H9 (cell line): ENCODE measurements around the gene EXOSC10. TPM values are rescaled to one million over a fixed set of nuclear protein-coding genes. Genes with fewer than 3 reads are reported as not detected.
A peak's percentile ranks its signal among the peaks of the same experiment; 100 is the strongest.

Source experiments
- DNase-seq: peaks from one replicate; pipeline ENCODE4 v3.0.0-alpha.2; 2017
- H2AFZ ChIP-seq: one replicate; pipeline ENCODE4 v1.6.1; 2013; ENCODE audit warnings: mild to moderate bottlenecking, low read length, control low read depth, moderate library complexity
- H2AK5ac ChIP-seq: 2 replicates; pipeline ENCODE4 v1.6.1; 2013; ENCODE audit warnings: low read length, control low read depth, mixed read lengths; ENCODE audit not compliant: insufficient read length
- H2BK120ac ChIP-seq: one replicate; pipeline ENCODE4 v1.6.1; 2013; ENCODE audit warnings: low read depth, mild to moderate bottlenecking, low read length, control low read depth, inconsistent platforms; ENCODE audit not compliant: poor library complexity, severe bottlenecking
- H2BK12ac ChIP-seq: 2 replicates; pipeline ENCODE4 v1.6.1; 2013; ENCODE audit warnings: low read length, control low read depth, mixed read lengths, low read depth; ENCODE audit not compliant: insufficient read length
- H2BK15ac ChIP-seq: 2 replicates; pipeline ENCODE4 v1.6.1; 2013; ENCODE audit warnings: low read depth, low read length, control low read depth
- H2BK20ac ChIP-seq: one replicate; pipeline ENCODE4 v1.6.1; 2013; ENCODE audit warnings: low read depth, mild to moderate bottlenecking, low read length, control low read depth, inconsistent platforms; ENCODE audit not compliant: poor library complexity, severe bottlenecking
- H2BK5ac ChIP-seq: 2 replicates; pipeline ENCODE4 v1.6.1; 2013; ENCODE audit warnings: low read length, control low read depth, mixed read lengths; ENCODE audit not compliant: insufficient read length
- H3K14ac ChIP-seq: 2 replicates; pipeline ENCODE4 v1.6.1; 2013; ENCODE audit warnings: low read length, control low read depth; ENCODE audit not compliant: insufficient read depth
- H3K18ac ChIP-seq: 2 replicates; pipeline ENCODE4 v1.6.1; 2013; ENCODE audit warnings: low read depth, mild to moderate bottlenecking, mixed read lengths, low read length, control low read depth; ENCODE audit not compliant: insufficient read length
- H3K23ac ChIP-seq: 2 replicates; pipeline ENCODE4 v1.6.1; 2013; ENCODE audit warnings: low read length, control low read depth, mixed read lengths, low read depth; ENCODE audit not compliant: insufficient read length
- H3K23me2 ChIP-seq: 2 replicates; pipeline ENCODE4 v1.6.1; 2013; ENCODE audit warnings: low read depth, mild to moderate bottlenecking, mixed read lengths, low read length, control low read depth; ENCODE audit not compliant: insufficient read length, poor library complexity, severe bottlenecking
- H3K27ac ChIP-seq: 2 replicates; pipeline ENCODE4 v1.5.1; 2013; ENCODE audit warnings: low read length, control low read depth, mixed read lengths, low read depth; ENCODE audit not compliant: insufficient read length
- H3K27me3 ChIP-seq: 2 replicates; pipeline ENCODE4 v1.6.1; 2013; ENCODE audit warnings: low read length, control low read depth, inconsistent platforms; ENCODE audit not compliant: insufficient read depth
- H3K4ac ChIP-seq: 2 replicates; pipeline ENCODE4 v1.6.1; 2013; ENCODE audit warnings: low read depth, mild to moderate bottlenecking, control low read depth, inconsistent platforms, low read length, moderate library complexity
- H3K4me1 ChIP-seq: 2 replicates; pipeline ENCODE4 v1.6.1; 2013; ENCODE audit warnings: low read length, control low read depth, inconsistent platforms; ENCODE audit not compliant: insufficient read depth
- H3K4me2 ChIP-seq: 2 replicates; pipeline ENCODE4 v1.6.1; 2013; ENCODE audit warnings: low read length, control low read depth, mixed read lengths; ENCODE audit not compliant: insufficient read length, insufficient read depth
- H3K56ac ChIP-seq: 2 replicates; pipeline ENCODE4 v1.6.1; 2013; ENCODE audit warnings: low read depth, mild to moderate bottlenecking, mixed read lengths, low read length, control low read depth; ENCODE audit not compliant: insufficient read length
- H3K79me1 ChIP-seq: 2 replicates; pipeline ENCODE4 v1.6.1; 2013; ENCODE audit warnings: low read depth, mild to moderate bottlenecking, moderate library complexity, low read length, control low read depth, inconsistent platforms; ENCODE audit not compliant: insufficient read depth, poor library complexity, severe bottlenecking
- H3K79me2 ChIP-seq: 2 replicates; pipeline ENCODE4 v1.6.1; 2013; ENCODE audit warnings: low read length, control low read depth, inconsistent platforms; ENCODE audit not compliant: insufficient read depth
- H3K9ac ChIP-seq: 2 replicates; pipeline ENCODE4 v1.6.1; 2013; ENCODE audit warnings: low read length, control low read depth, mixed read lengths; ENCODE audit not compliant: insufficient read length; ENCODE audit errors: extremely low read depth
- H3K9me3 ChIP-seq: one replicate; pipeline ENCODE4 v1.6.1; 2013; ENCODE audit warnings: low read depth, low read length, inconsistent platforms; ENCODE audit not compliant: control insufficient read depth
- H3T11ph ChIP-seq: one replicate; pipeline ENCODE4 v1.6.1; 2013; ENCODE audit warnings: mild to moderate bottlenecking, low read length, control low read depth, inconsistent platforms
- H4K20me1 ChIP-seq: one replicate; pipeline ENCODE4 v1.6.1; 2013; ENCODE audit not compliant: control insufficient read depth, insufficient read length, insufficient read depth
- H4K5ac ChIP-seq: 2 replicates; pipeline ENCODE4 v1.6.1; 2013; ENCODE audit warnings: low read depth, mild to moderate bottlenecking, mixed read lengths, low read length, control low read depth; ENCODE audit not compliant: insufficient read length
- H4K8ac ChIP-seq: replicated peaks from 2 replicates; pipeline ENCODE4 v1.6.1; 2013; ENCODE audit warnings: low read length, control low read depth, mixed read lengths, low read depth; ENCODE audit not compliant: insufficient read length
- H4K91ac ChIP-seq: 2 replicates; pipeline ENCODE4 v1.6.1; 2013; ENCODE audit warnings: low read depth, mild to moderate bottlenecking, moderate library complexity, mixed read lengths, low read length, control low read depth; ENCODE audit not compliant: insufficient read length
- H3K27ac Mint-ChIP-seq, 3 experiments: 2 replicates in 2 of 3; 3 replicates in 1 of 3; pipeline ENCODE4 v1.8.0; 2020 to 2021; ENCODE audit warnings: mixed read lengths in 3 of 3, mild to moderate bottlenecking in 1 of 3, moderate library complexity in 1 of 3
- H3K27me3 Mint-ChIP-seq: 2 replicates; pipeline ENCODE4 v1.8.0; 2021; ENCODE audit warnings: low read depth, mild to moderate bottlenecking, moderate library complexity, mixed read lengths
- H3K36me3 Mint-ChIP-seq, 3 experiments: 2 replicates in 2 of 3; 3 replicates in 1 of 3; pipeline ENCODE4 v1.8.0; 2020 to 2021; ENCODE audit warnings: low read depth in 3 of 3, mixed read lengths in 3 of 3; ENCODE audit not compliant: insufficient read depth in 1 of 3
- H3K4me1 Mint-ChIP-seq, 2 experiments: 2 replicates each; pipeline ENCODE4 v1.8.0; 2020; ENCODE audit warnings: mixed read lengths in 2 of 2
- H3K4me3 Mint-ChIP-seq, 2 experiments: 2 replicates in 1 of 2; 3 replicates in 1 of 2; pipeline ENCODE4 v1.8.0; 2020 to 2021; ENCODE audit warnings: mild to moderate bottlenecking in 2 of 2, mixed read lengths in 2 of 2, moderate library complexity in 1 of 2
- H3K9me3 Mint-ChIP-seq, 2 experiments: 2 replicates in 1 of 2; 3 replicates in 1 of 2; pipeline ENCODE4 v1.8.0; 2020; ENCODE audit warnings: mild to moderate bottlenecking in 2 of 2, mixed read lengths in 2 of 2, moderate library complexity in 1 of 2
- CTCF ChIP-seq: fragments of 200-600 bp; sonication (generic); conservative IDR thresholded peaks from 3 replicates; pipeline ENCODE4 v1.8.0; 2021; ENCODE audit warnings: antibody characterized with exemption, mild to moderate bottlenecking
- WGBS: extraction: QIAGEN DNeasy Blood & Tissue Kit; methylation state at CpG from one replicate; pipeline ENCODE4 v1.1.7; 2013; ENCODE audit warnings: missing lambda C conversion rate, low lambda C conversion rate, mixed read lengths; ENCODE audit not compliant: insufficient read length; ENCODE audit errors: extremely low coverage; 5-methylcytosine and 5-hydroxymethylcytosine counted together
- total RNA-seq: library from RNA; stranded (reverse); gene quantifications from 2 replicates; pipeline ENCODE4 v1.2.1, GENCODE V29; 2021

EXOSC10 gene
- total RNA-seq, 1 experiment from 2014 or later = 83.4 TPM

- TF ChIP-seq CTCF = no peak
- Mint-ChIP-seq H3K9me3 (no peaks in the 10 kb centered on the region), H3K36me3 (peaks cover 3 to 30% (median 20%) of the 10 kb centered on the region in 3 experiments; a peak in 6 of 7 replicates), H3K27ac (peak overlapping the region in 1 of 3 experiments; percentile 74; a peak in 3 of 7 replicates), H3K4me1 (peaks cover 9 to 10% of the 10 kb centered on the region in 2 experiments), H3K27me3 (no peaks in the 10 kb centered on the region), H3K4me3 (0 out of 5 replicates have a peak overlapping the region, but pooled peaks of 1 of the 2 experiments have one; percentile 2)
- H3K4ac ChIP-seq = no peak overlapping the region
- H4K8ac ChIP-seq = no peak overlapping the region
- no peak overlapping the region for H2BK12ac ChIP-seq
- H4K20me1 ChIP-seq = no peaks in the 10 kb centered on the region
- H3K14ac ChIP-seq = no peak overlapping the region
- no peak overlapping the region for H3T11ph ChIP-seq
- no CpG with 5 or more reads among the region's 9 CpGs for WGBS
- no peaks in the 10 kb centered on the region for H3K23me2 ChIP-seq
- H2BK20ac ChIP-seq = no peak overlapping the region
- no peak overlapping the region for H2BK120ac ChIP-seq
- H3K18ac ChIP-seq = no peak overlapping the region
- H3K4me2 ChIP-seq = no peak overlapping the region
- no peak overlapping the region for H2AFZ ChIP-seq
- no peak overlapping the region for H2BK15ac ChIP-seq
- H3K79me1 ChIP-seq = no peaks in the 10 kb centered on the region
- no peak for DNase-seq
- H3K79me2 ChIP-seq = no peaks in the 10 kb centered on the region
- H2AK5ac ChIP-seq = no peak overlapping the region
- no peak overlapping the region for H3K27ac ChIP-seq
- H4K91ac ChIP-seq = no peak overlapping the region
- H3K27me3 ChIP-seq = no peaks in the 10 kb centered on the region
- no peak overlapping the region for H2BK5ac ChIP-seq
- H3K9ac ChIP-seq = no peak overlapping the region
- H4K5ac ChIP-seq = no peak overlapping the region
- no peaks in the 10 kb centered on the region; the same call in 1 of the 2 replicates for H3K4me1 ChIP-seq
- H3K9me3 ChIP-seq = no peaks in the 10 kb centered on the region
- H3K56ac ChIP-seq = no peak overlapping the region
- H3K23ac ChIP-seq = no peak overlapping the region
Measured at GRCh38 chr1:11030865-11031264, 68.8 kb downstream of the EXOSC10 start.
